Testis (tissue), 2 donors: ENCODE data around the gene RUNDC1.

ENCODE experiments used
- POLR2A ChIP-seq: fragments of 450-650 bp; IDR thresholded peaks from one replicate; pipeline ENCODE4 v1.6.1; 2017; ENCODE audit warnings: antibody characterized with exemption, mild to moderate bottlenecking, moderate library complexity
- TF ChIP-seq, protein P1 (sequence below), 3 experiments: fragments of 450-650 bp in 2 of 3; fragments of 200-600 bp in 1 of 3; sonication (generic) in 1 of 3; IDR thresholded peaks; one replicate each; pipeline ENCODE4 v1.5.1; 2016 to 2019; ENCODE audit warnings: antibody characterized with exemption in 3 of 3, mild to moderate bottlenecking in 2 of 3, moderate library complexity in 1 of 3

DNA sequence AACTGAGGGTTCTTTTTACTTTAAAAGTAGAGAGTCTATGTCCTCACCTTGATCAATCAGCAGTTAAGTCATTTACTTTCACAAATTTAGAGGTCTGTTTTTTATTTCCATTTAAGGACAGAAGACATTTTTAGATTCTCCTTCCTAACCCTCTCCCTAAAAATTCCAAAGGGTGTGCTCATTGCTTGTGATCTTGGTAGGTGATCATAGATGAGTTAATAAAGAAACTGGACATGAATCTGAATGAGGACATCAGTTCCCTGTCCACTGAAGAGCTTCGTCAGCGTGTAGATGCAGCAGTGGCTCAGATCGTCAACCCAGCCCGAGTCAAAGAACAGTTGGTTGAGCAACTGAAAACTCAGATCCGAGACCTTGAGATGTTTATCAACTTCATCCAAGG lies 8.8 kb downstream of the RUNDC1 start:
- TF ChIP-seq, protein P1, sequence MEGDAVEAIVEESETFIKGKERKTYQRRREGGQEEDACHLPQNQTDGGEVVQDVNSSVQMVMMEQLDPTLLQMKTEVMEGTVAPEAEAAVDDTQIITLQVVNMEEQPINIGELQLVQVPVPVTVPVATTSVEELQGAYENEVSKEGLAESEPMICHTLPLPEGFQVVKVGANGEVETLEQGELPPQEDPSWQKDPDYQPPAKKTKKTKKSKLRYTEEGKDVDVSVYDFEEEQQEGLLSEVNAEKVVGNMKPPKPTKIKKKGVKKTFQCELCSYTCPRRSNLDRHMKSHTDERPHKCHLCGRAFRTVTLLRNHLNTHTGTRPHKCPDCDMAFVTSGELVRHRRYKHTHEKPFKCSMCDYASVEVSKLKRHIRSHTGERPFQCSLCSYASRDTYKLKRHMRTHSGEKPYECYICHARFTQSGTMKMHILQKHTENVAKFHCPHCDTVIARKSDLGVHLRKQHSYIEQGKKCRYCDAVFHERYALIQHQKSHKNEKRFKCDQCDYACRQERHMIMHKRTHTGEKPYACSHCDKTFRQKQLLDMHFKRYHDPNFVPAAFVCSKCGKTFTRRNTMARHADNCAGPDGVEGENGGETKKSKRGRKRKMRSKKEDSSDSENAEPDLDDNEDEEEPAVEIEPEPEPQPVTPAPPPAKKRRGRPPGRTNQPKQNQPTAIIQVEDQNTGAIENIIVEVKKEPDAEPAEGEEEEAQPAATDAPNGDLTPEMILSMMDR (IDR thresholded peaks at IDR 0.05): no peak
- TF ChIP-seq POLR2A: no peak
